ENCODE measurements around the gene LHFPL5.

LHFPL5 gene

GRCh38 chr6:35790683-35791082 is 14.5 kb upstream of the LHFPL5 start:
- no peak for DNase-seq (ENCODE audit: low read depth in 2 of 3, low spot score in 2 of 3)

- DNase-seq (ENCODE audit: low read depth in 2 of 3, low spot score in 2 of 3) = no peak
Measured at GRCh38 chr6:35794536-35795452, 10.4 kb upstream of the LHFPL5 start.

GRCh38 chr6:35795453-35796071 is 9.6 kb upstream of the LHFPL5 start:
- DNase-seq (ENCODE audit: low read depth in 2 of 3, low spot score in 2 of 3) = no peak

GRCh38 chr6:35796236-35796635 is 8.9 kb upstream of the LHFPL5 start:
- no peak for DNase-seq (ENCODE audit: low read depth in 2 of 3, low spot score in 2 of 3)

GRCh38 chr6:35797837-35798526 is 7.2 kb upstream of the LHFPL5 start:
- DNase-seq (ENCODE audit: low read depth in 2 of 3, low spot score in 2 of 3) = no peak

GRCh38 chr6:35798706-35799105 is 6.4 kb upstream of the LHFPL5 start:
- DNase-seq (ENCODE audit: low read depth in 2 of 3, low spot score in 2 of 3) = no peak

GRCh38 chr6:35801148-35801547 is 4.0 kb upstream of the LHFPL5 start:
- DNase-seq (ENCODE audit: low read depth in 2 of 3, low spot score in 2 of 3) = no peak

- no peak for DNase-seq (ENCODE audit: low read depth in 2 of 3, low spot score in 2 of 3)
Measured at GRCh38 chr6:35808688-35809087, 3.5 kb downstream of the LHFPL5 start.

- DNase-seq (ENCODE audit: low read depth in 2 of 3, low spot score in 2 of 3) = no peak
Measured at GRCh38 chr6:35809809-35810208, 4.7 kb downstream of the LHFPL5 start.

- DNase-seq (ENCODE audit: low read depth in 2 of 3, low spot score in 2 of 3) = no peak
Measured at GRCh38 chr6:35810971-35811698, 6.0 kb downstream of the LHFPL5 start.

- DNase-seq (ENCODE audit: low read depth in 2 of 3, low spot score in 2 of 3) = no peak
Measured at GRCh38 chr6:35811699-35811995, 6.5 kb downstream of the LHFPL5 start.

GRCh38 chr6:35817515-35817914 is 12.4 kb downstream of the LHFPL5 start:
- DNase-seq (ENCODE audit: low read depth in 2 of 3, low spot score in 2 of 3) = no peak

- no peak for DNase-seq (ENCODE audit: low read depth in 2 of 3, low spot score in 2 of 3)
Measured at GRCh38 chr6:35823601-35824000, 18.4 kb downstream of the LHFPL5 start.

GRCh38 chr6:35824552-35825192 is 19.5 kb downstream of the LHFPL5 start:
- DNase-seq (ENCODE audit: low read depth in 2 of 3, low spot score in 2 of 3) = no peak

GRCh38 chr6:35829306-35829705 is 24.2 kb downstream of the LHFPL5 start:
- no peak for DNase-seq (ENCODE audit: low read depth in 2 of 3, low spot score in 2 of 3)

- no peak for DNase-seq (ENCODE audit: low read depth in 2 of 3, low spot score in 2 of 3)
Measured at GRCh38 chr6:35831257-35832007, 26.3 kb downstream of the LHFPL5 start.

GRCh38 chr6:35833536-35833935 is 28.4 kb downstream of the LHFPL5 start:
- no peak for DNase-seq (ENCODE audit: low read depth in 2 of 3, low spot score in 2 of 3)

GRCh38 chr6:35839019-35839418 is 33.9 kb downstream of the LHFPL5 start:
- no peak for DNase-seq (ENCODE audit: low read depth in 2 of 3, low spot score in 2 of 3)

- no peak for DNase-seq (ENCODE audit: low read depth in 2 of 3, low spot score in 2 of 3)
Measured at GRCh38 chr6:35842381-35842780, 37.2 kb downstream of the LHFPL5 start.

GRCh38 chr6:35844290-35844689 is 39.1 kb downstream of the LHFPL5 start:
- DNase-seq (ENCODE audit: low read depth in 2 of 3, low spot score in 2 of 3) = no peak
